Prostate gland (tissue), 2 donors: ENCODE data around the gene FNDC3B. TPM values are rescaled to one million over a fixed set of nuclear protein-coding genes. Genes with fewer than 3 reads are reported as not detected.

Source experiments
- DNase-seq: peaks from one replicate; pipeline ENCODE4 v3.0.0-alpha.2; 2019; ENCODE audit warnings: low spot score
- H3K27ac ChIP-seq, 2 donors: fragments of 200-600 bp; sonication (generic); 2 replicates each; pipeline ENCODE4 v1.5.1; 2017 to 2019
- H3K27me3 ChIP-seq: fragments of 200-600 bp; sonication (generic); replicated peaks from 2 replicates; pipeline ENCODE4 v1.5.1; 2019; ENCODE audit not compliant: insufficient read depth
- H3K36me3 ChIP-seq, 2 donors: fragments of 200-600 bp; sonication (generic); 1 replicate in 1 of 2; 2 replicates in 1 of 2; pipeline versions ENCODE4 v1.5.1 to v1.8.1; 2017 to 2019
- H3K4me1 ChIP-seq: fragments of 200-600 bp; sonication (generic); replicated peaks from 2 replicates; pipeline ENCODE4 v1.5.1; 2019
- H3K4me3 ChIP-seq, 2 donors: fragments of 200-600 bp; sonication (generic); 2 replicates each; pipeline ENCODE4 v1.5.1; 2017 to 2019
- H3K9me3 ChIP-seq: fragments of 200-600 bp; sonication (generic); 2 replicates; pipeline ENCODE4 v1.5.1; 2017
- POLR2A ChIP-seq: fragments of 450-650 bp; IDR thresholded peaks from one replicate; pipeline ENCODE4 v1.6.1; 2016; ENCODE audit warnings: antibody characterized with exemption, mild to moderate bottlenecking
- POLR2AphosphoS5 ChIP-seq: sonication (generic); formaldehyde crosslinking; IDR thresholded peaks from one replicate; pipeline ENCODE4 v1.6.1; 2017; ENCODE audit warnings: antibody characterized with exemption
- WGBS: methylation state at CpG from one replicate; pipeline ENCODE4 v1.1.5; 2018; 5-methylcytosine and 5-hydroxymethylcytosine counted together
- intact Hi-C: fragments of 100-400 bp; cut with DNase I; formaldehyde crosslinking; loops from one replicate; pipeline ENCODE4 v1.14.2; 2022
- total RNA-seq, 2 donors: library from RNA; depleted of rRNA; stranded (reverse); fragments of >200 nt; gene quantifications; one replicate each; pipeline ENCODE4 v1.1.0, GENCODE V29; 2016
- TF ChIP-seq, protein P1 (sequence below), 4 experiments: fragments of 200-600 bp in 2 of 4; fragments of 450-650 bp in 2 of 4; sonication (generic) in 2 of 4; IDR thresholded peaks; 1 replicate in 3 of 4; 2 replicates in 1 of 4; pipeline ENCODE4 v1.5.1; 2016 to 2019; ENCODE audit warnings: antibody characterized with exemption in 4 of 4, mild to moderate bottlenecking in 2 of 4, moderate library complexity in 2 of 4

Gene FNDC3B
- total RNA-seq, 2 donors from 2014 or later: 35.9 to 62.4 TPM

GRCh38 chr3:172191629-172192028 is 152.3 kb downstream of the FNDC3B start:
- TF ChIP-seq POLR2AphosphoS5: no peak
- TF ChIP-seq, protein P1, sequence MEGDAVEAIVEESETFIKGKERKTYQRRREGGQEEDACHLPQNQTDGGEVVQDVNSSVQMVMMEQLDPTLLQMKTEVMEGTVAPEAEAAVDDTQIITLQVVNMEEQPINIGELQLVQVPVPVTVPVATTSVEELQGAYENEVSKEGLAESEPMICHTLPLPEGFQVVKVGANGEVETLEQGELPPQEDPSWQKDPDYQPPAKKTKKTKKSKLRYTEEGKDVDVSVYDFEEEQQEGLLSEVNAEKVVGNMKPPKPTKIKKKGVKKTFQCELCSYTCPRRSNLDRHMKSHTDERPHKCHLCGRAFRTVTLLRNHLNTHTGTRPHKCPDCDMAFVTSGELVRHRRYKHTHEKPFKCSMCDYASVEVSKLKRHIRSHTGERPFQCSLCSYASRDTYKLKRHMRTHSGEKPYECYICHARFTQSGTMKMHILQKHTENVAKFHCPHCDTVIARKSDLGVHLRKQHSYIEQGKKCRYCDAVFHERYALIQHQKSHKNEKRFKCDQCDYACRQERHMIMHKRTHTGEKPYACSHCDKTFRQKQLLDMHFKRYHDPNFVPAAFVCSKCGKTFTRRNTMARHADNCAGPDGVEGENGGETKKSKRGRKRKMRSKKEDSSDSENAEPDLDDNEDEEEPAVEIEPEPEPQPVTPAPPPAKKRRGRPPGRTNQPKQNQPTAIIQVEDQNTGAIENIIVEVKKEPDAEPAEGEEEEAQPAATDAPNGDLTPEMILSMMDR (IDR thresholded peaks at IDR 0.05): no peak
- no peak for TF ChIP-seq POLR2A
- WGBS: 90% methylated on average over 4 of the region's 4 CpGs

DNA sequence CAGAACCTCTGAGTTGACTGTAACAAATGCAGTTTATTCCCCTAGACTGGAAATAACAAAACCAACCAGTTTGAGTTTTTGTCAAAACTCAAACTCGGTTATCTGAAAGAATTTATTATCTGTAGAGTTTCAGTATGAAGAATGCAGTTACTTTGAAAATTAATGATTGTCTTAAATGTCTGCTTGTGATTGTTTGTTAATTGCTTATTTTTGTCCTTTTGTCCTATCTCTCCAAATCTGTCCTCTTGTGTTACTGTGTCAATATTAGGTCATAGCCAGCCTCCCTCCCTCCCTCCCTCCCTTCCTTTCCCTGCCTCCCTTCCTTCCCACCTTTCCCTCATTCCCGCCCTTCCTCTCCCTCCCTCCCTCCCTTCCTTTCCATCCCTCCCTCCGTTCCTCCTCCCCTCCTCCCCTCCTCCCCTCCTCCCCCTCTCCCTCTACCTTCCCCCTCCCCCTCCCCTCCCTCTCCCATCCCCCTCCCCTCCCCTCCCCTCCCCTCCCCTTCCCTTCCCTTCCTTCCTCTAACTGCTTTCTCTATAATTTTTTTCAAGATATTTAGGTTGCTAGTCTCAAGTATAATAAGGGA is 153.5 kb downstream of the FNDC3B start:
- no peak for DNase-seq
- Histone ChIP-seq H3K4me1 (peaks cover 2% of the 10 kb centered on the region), H3K4me3 (no peak overlapping the region), H3K36me3 (no peaks in the 10 kb centered on the region), H3K9me3 (no peaks in the 10 kb centered on the region), H3K27ac (no peak overlapping the region), H3K27me3 (no peaks in the 10 kb centered on the region)
- intact Hi-C loops: no loop called here
- TF ChIP-seq POLR2A: no peak
- TF ChIP-seq POLR2AphosphoS5: no peak
- TF ChIP-seq, protein P1 (IDR thresholded peaks at IDR 0.05): no peak
- WGBS: 40% methylated on average over 3 of the region's 3 CpGs

More at GRCh38 chr3:172191629-172192028, 152.3 kb downstream of the FNDC3B start:
- Histone ChIP-seq H3K27me3 (no peaks in the 10 kb centered on the region), H3K4me3 (no peak overlapping the region), H3K4me1 (peaks cover 2% of the 10 kb centered on the region), H3K36me3 (no peaks in the 10 kb centered on the region), H3K27ac (no peak overlapping the region), H3K9me3 (no peaks in the 10 kb centered on the region)
- DNase-seq: no peak
- intact Hi-C loops: no loop called here

GRCh38 chr3:172193436-172193835 is 154.1 kb downstream of the FNDC3B start:
- intact Hi-C loops: no loop called here
- no peaks in the 10 kb centered on the region for H3K9me3 ChIP-seq
- H3K27ac ChIP-seq: no peak overlapping the region
- no peak for DNase-seq
- no peak overlapping the region for H3K4me3 ChIP-seq
- TF ChIP-seq POLR2AphosphoS5 (no peak), POLR2A (no peak)
- TF ChIP-seq, protein P1 (IDR thresholded peaks at IDR 0.05): no peak
- H3K36me3 ChIP-seq: no peaks in the 10 kb centered on the region
- H3K27me3 ChIP-seq: no peaks in the 10 kb centered on the region
- 83% methylated on average over 1 of the region's 1 CpG for WGBS
- H3K4me1 ChIP-seq: peaks cover 2% of the 10 kb centered on the region

DNA sequence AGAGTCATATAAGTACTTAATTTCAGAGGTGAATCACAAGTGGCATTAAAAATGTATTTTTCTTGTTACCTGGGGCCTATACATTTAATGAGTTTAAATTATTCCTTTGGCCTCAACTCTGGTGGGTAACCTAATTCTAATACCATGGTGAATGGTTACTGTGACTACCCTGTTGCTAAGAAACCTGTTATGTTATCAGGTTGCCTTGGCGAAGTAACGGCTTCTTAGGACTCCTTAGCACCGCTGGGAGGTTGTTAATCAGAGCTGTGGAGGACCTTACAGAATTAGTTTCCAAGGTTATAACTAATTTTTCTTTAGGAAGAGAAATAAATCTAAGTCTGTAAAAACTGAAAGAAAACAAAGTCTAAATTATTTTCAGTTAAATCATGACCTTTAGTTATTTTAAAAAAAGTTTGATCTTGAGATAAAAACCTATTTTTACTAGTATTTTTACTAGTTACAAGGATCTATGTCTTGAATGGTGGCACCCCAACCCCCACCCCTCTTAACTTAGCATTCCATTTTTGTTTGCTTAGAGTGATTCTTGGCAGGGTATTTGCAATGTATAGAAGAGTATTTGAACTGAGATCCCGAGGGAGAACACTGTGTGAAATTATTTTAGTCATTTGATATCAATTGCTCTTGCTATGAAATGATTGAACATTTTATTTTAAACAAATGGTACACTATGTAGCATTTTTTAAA is 155.5 kb downstream of the FNDC3B start:
- Histone ChIP-seq H3K27me3 (no peaks in the 10 kb centered on the region), H3K36me3 (no peaks in the 10 kb centered on the region), H3K27ac (no peak overlapping the region), H3K9me3 (no peaks in the 10 kb centered on the region), H3K4me1 (peaks cover 2% of the 10 kb centered on the region), H3K4me3 (no peak overlapping the region)
- TF ChIP-seq POLR2A (no peak), POLR2AphosphoS5 (no peak)
- TF ChIP-seq, protein P1 (IDR thresholded peaks at IDR 0.05): no peak
- intact Hi-C loops: no loop called here
- no peak for DNase-seq
- WGBS: 45% methylated on average over 4 of the region's 4 CpGs

GRCh38 chr3:172195407-172195754 is 156.0 kb downstream of the FNDC3B start:
- Histone ChIP-seq H3K27ac (no peak overlapping the region), H3K27me3 (no peaks in the 10 kb centered on the region), H3K36me3 (no peaks in the 10 kb centered on the region), H3K4me3 (no peak overlapping the region), H3K9me3 (no peaks in the 10 kb centered on the region), H3K4me1 (peaks cover 2% of the 10 kb centered on the region)
- TF ChIP-seq POLR2A (no peak), POLR2AphosphoS5 (no peak)
- TF ChIP-seq, protein P1 (IDR thresholded peaks at IDR 0.05): no peak
- DNase-seq: no peak
- intact Hi-C loops: no loop called here
- 38% methylated on average over 1 of the region's 1 CpG for WGBS
